ENCODE measurements around the gene PCDHGA1.
"Not testable (repeated sequence)": the region's sequence is repeated elsewhere in the genome, so short reads cannot be mapped to it uniquely, and the experiment has no call there.

PCDHGA1 gene

GRCh38 chr5:141345327-141345726 lies 15.0 kb downstream of the PCDHGA1 start:
- H3K9me3 ChIP-seq (ENCODE audit: control insufficient read depth in 5 of 5, low read length in 5 of 5), result peaks cover 22 to 59% (median 49%) of the 10 kb centered on the region in 5 donors
- H3K27me3 ChIP-seq (ENCODE audit: control insufficient read depth in 5 of 5, insufficient read depth in 4 of 5, low read length in 5 of 5), result peaks cover 0 to 6% (median 3%) of the 10 kb centered on the region in 5 donors

GRCh38 chr5:141346017-141346416 lies 15.7 kb downstream of the PCDHGA1 start:
- not testable (repeated sequence) for H3K36me3 ChIP-seq (ENCODE audit: control insufficient read depth in 5 of 5, insufficient read depth in 5 of 5, low read length in 5 of 5); H3K27me3 ChIP-seq (ENCODE audit: control insufficient read depth in 5 of 5, insufficient read depth in 4 of 5, low read length in 5 of 5); H3K9ac ChIP-seq (ENCODE audit: low read length in 5 of 5); H3K27ac ChIP-seq (ENCODE audit: low read depth, low read length); H3K4me3 ChIP-seq (ENCODE audit: low read depth in 1 of 5, low read length in 5 of 5)
- Histone ChIP-seq H3K9me3 (ENCODE audit: control insufficient read depth in 5 of 5, low read length in 5 of 5) (peaks cover 25 to 58% (median 52%) of the 10 kb centered on the region in 5 donors), H3K4me1 (ENCODE audit: control insufficient read depth in 5 of 5, insufficient read depth in 5 of 5, low read length in 5 of 5) (peaks cover 0 to 12% (median 0%) of the 10 kb centered on the region in 5 donors)

More at GRCh38 chr5:141345327-141345726, 15.0 kb downstream of the PCDHGA1 start:
- no peaks in the 10 kb centered on the region for H3K36me3 ChIP-seq (ENCODE audit: control insufficient read depth in 5 of 5, insufficient read depth in 5 of 5, low read length in 5 of 5)
- peaks cover 0 to 12% (median 0%) of the 10 kb centered on the region in 5 donors for H3K4me1 ChIP-seq (ENCODE audit: control insufficient read depth in 5 of 5, insufficient read depth in 5 of 5, low read length in 5 of 5)
- peak overlapping the region in 4 of 5 donors; percentile 4 to 61 (median 42) for H3K4me3 ChIP-seq (ENCODE audit: low read depth in 1 of 5, low read length in 5 of 5)
- no peak overlapping the region for H3K9ac ChIP-seq (ENCODE audit: low read length in 5 of 5)
- H3K27ac ChIP-seq (ENCODE audit: low read depth, low read length), result no peak overlapping the region

GRCh38 chr5:141349917-141350619 lies 19.8 kb downstream of the PCDHGA1 start, which contains the start of gene PCDHGB1:
Gene PCDHGB1 (plus strand): TSS chr5:141350099. CDS start chr5:141350261, 162 bp downstream.
- Histone ChIP-seq H3K4me1 (ENCODE audit: control insufficient read depth in 5 of 5, insufficient read depth in 5 of 5, low read length in 5 of 5) (peaks cover 0 to 6% (median 2%) of the 10 kb centered on the region in 5 donors), H3K27me3 (ENCODE audit: control insufficient read depth in 5 of 5, insufficient read depth in 4 of 5, low read length in 5 of 5) (peaks cover 0 to 17% (median 6%) of the 10 kb centered on the region in 5 donors), H3K27ac (ENCODE audit: low read depth, low read length) (no peak within 1 kb of the TSS), H3K9me3 (ENCODE audit: control insufficient read depth in 5 of 5, low read length in 5 of 5) (peaks cover 26 to 60% (median 52%) of the 10 kb centered on the region in 5 donors), H3K9ac (ENCODE audit: low read length in 5 of 5) (no peak within 1 kb of the TSS), H3K36me3 (ENCODE audit: control insufficient read depth in 5 of 5, insufficient read depth in 5 of 5, low read length in 5 of 5) (no peaks in the 10 kb centered on the region), H3K4me3 (ENCODE audit: low read depth in 1 of 5, low read length in 5 of 5) (peak within 1 kb of the TSS; percentile 34 to 63 (median 39))

- peaks cover 0 to 18% (median 6%) of the 10 kb centered on the region in 5 donors for H3K27me3 ChIP-seq (ENCODE audit: control insufficient read depth in 5 of 5, insufficient read depth in 4 of 5, low read length in 5 of 5)
These were observed 21.3 kb downstream of the PCDHGA1 start for GRCh38 chr5:141351591-141351990.

GRCh38 chr5:141354900-141355469 lies 24.7 kb downstream of the PCDHGA1 start, which contains the start of gene PCDHGA4:
Gene PCDHGA4 (plus strand): TSS chr5:141355021. CDS start chr5:141355108, 87 bp downstream.
- peak within 1 kb of the TSS; percentile 43 to 62 (median 57) for H3K4me3 ChIP-seq (ENCODE audit: low read depth in 1 of 5, low read length in 5 of 5)
- H3K36me3 ChIP-seq (ENCODE audit: control insufficient read depth in 5 of 5, insufficient read depth in 5 of 5, low read length in 5 of 5), result no peaks in the 10 kb centered on the region
- H3K9me3 ChIP-seq (ENCODE audit: control insufficient read depth in 5 of 5, low read length in 5 of 5), result peaks cover 43 to 77% (median 65%) of the 10 kb centered on the region in 5 donors

More at GRCh38 chr5:141351591-141351990, 21.3 kb downstream of the PCDHGA1 start:
- H3K27ac ChIP-seq (ENCODE audit: low read depth, low read length), result no peak overlapping the region
- peaks cover 0 to 11% (median 8%) of the 10 kb centered on the region in 5 donors for H3K4me1 ChIP-seq (ENCODE audit: control insufficient read depth in 5 of 5, insufficient read depth in 5 of 5, low read length in 5 of 5)
- H3K4me3 ChIP-seq (ENCODE audit: low read depth in 1 of 5, low read length in 5 of 5), result peak overlapping the region in 3 of 5 donors; percentile 14 to 35 (median 25)
- no peak overlapping the region for H3K9ac ChIP-seq (ENCODE audit: low read length in 5 of 5)
- H3K36me3 ChIP-seq (ENCODE audit: control insufficient read depth in 5 of 5, insufficient read depth in 5 of 5, low read length in 5 of 5), result no peaks in the 10 kb centered on the region
- peaks cover 36 to 70% (median 58%) of the 10 kb centered on the region in 5 donors for H3K9me3 ChIP-seq (ENCODE audit: control insufficient read depth in 5 of 5, low read length in 5 of 5)

GRCh38 chr5:141355641-141356040 lies 25.3 kb downstream of the PCDHGA1 start:
- Histone ChIP-seq H3K36me3 (ENCODE audit: control insufficient read depth in 5 of 5, insufficient read depth in 5 of 5, low read length in 5 of 5) (no peaks in the 10 kb centered on the region), H3K4me1 (ENCODE audit: control insufficient read depth in 5 of 5, insufficient read depth in 5 of 5, low read length in 5 of 5) (peaks cover 0 to 11% (median 7%) of the 10 kb centered on the region in 5 donors), H3K27me3 (ENCODE audit: control insufficient read depth in 5 of 5, insufficient read depth in 4 of 5, low read length in 5 of 5) (peaks cover 0 to 17% (median 6%) of the 10 kb centered on the region in 5 donors), H3K27ac (ENCODE audit: low read depth, low read length) (no peak overlapping the region), H3K4me3 (ENCODE audit: low read depth in 1 of 5, low read length in 5 of 5) (peak overlapping the region; percentile 43 to 60 (median 56)), H3K9me3 (ENCODE audit: control insufficient read depth in 5 of 5, low read length in 5 of 5) (peaks cover 45 to 78% (median 65%) of the 10 kb centered on the region in 5 donors), H3K9ac (ENCODE audit: low read length in 5 of 5) (no peak overlapping the region)

More at GRCh38 chr5:141354900-141355469, 24.7 kb downstream of the PCDHGA1 start, which contains the start of gene PCDHGA4:
- H3K9ac ChIP-seq (ENCODE audit: low read length in 5 of 5), result no peak within 1 kb of the TSS
- H3K4me1 ChIP-seq (ENCODE audit: control insufficient read depth in 5 of 5, insufficient read depth in 5 of 5, low read length in 5 of 5), result peaks cover 0 to 11% (median 9%) of the 10 kb centered on the region in 5 donors
- peaks cover 0 to 19% (median 6%) of the 10 kb centered on the region in 5 donors for H3K27me3 ChIP-seq (ENCODE audit: control insufficient read depth in 5 of 5, insufficient read depth in 4 of 5, low read length in 5 of 5)
- no peak within 1 kb of the TSS for H3K27ac ChIP-seq (ENCODE audit: low read depth, low read length)

GRCh38 chr5:141356133-141356532 lies 25.8 kb downstream of the PCDHGA1 start:
- Histone ChIP-seq H3K9ac (ENCODE audit: low read length in 5 of 5) (no peak overlapping the region), H3K9me3 (ENCODE audit: control insufficient read depth in 5 of 5, low read length in 5 of 5) (peaks cover 45 to 78% (median 65%) of the 10 kb centered on the region in 5 donors), H3K4me1 (ENCODE audit: control insufficient read depth in 5 of 5, insufficient read depth in 5 of 5, low read length in 5 of 5) (peaks cover 0 to 11% (median 7%) of the 10 kb centered on the region in 5 donors), H3K4me3 (ENCODE audit: low read depth in 1 of 5, low read length in 5 of 5) (peak overlapping the region in 4 of 5 donors; percentile 39 to 60 (median 54)), H3K27ac (ENCODE audit: low read depth, low read length) (no peak overlapping the region), H3K27me3 (ENCODE audit: control insufficient read depth in 5 of 5, insufficient read depth in 4 of 5, low read length in 5 of 5) (peaks cover 0 to 12% (median 6%) of the 10 kb centered on the region in 5 donors), H3K36me3 (ENCODE audit: control insufficient read depth in 5 of 5, insufficient read depth in 5 of 5, low read length in 5 of 5) (no peaks in the 10 kb centered on the region)

GRCh38 chr5:141356950-141357349 lies 26.6 kb downstream of the PCDHGA1 start:
- H3K36me3 ChIP-seq (ENCODE audit: control insufficient read depth in 5 of 5, insufficient read depth in 5 of 5, low read length in 5 of 5), result no peaks in the 10 kb centered on the region
- H3K4me1 ChIP-seq (ENCODE audit: control insufficient read depth in 5 of 5, insufficient read depth in 5 of 5, low read length in 5 of 5), result peaks cover 0 to 11% (median 7%) of the 10 kb centered on the region in 5 donors
- H3K27ac ChIP-seq (ENCODE audit: low read depth, low read length), result no peak overlapping the region
- H3K4me3 ChIP-seq (ENCODE audit: low read depth in 1 of 5, low read length in 5 of 5), result peak overlapping the region; percentile 33 to 43 (median 38)
- peaks cover 44 to 79% (median 65%) of the 10 kb centered on the region in 5 donors for H3K9me3 ChIP-seq (ENCODE audit: control insufficient read depth in 5 of 5, low read length in 5 of 5)
- peaks cover 0 to 6% (median 0%) of the 10 kb centered on the region in 5 donors for H3K27me3 ChIP-seq (ENCODE audit: control insufficient read depth in 5 of 5, insufficient read depth in 4 of 5, low read length in 5 of 5)
- no peak overlapping the region for H3K9ac ChIP-seq (ENCODE audit: low read length in 5 of 5)

- Histone ChIP-seq H3K4me3 (ENCODE audit: low read depth in 1 of 5, low read length in 5 of 5) (peak within 1 kb of the TSS; percentile 27 to 63 (median 47)), H3K9me3 (ENCODE audit: control insufficient read depth in 5 of 5, low read length in 5 of 5) (peaks cover 56 to 86% (median 78%) of the 10 kb centered on the region in 5 donors), H3K36me3 (ENCODE audit: control insufficient read depth in 5 of 5, insufficient read depth in 5 of 5, low read length in 5 of 5) (no peaks in the 10 kb centered on the region)
These were observed 29.6 kb downstream of the PCDHGA1 start, which contains the start of gene PCDHGB2 for GRCh38 chr5:141359790-141360426. Gene PCDHGB2 (plus strand): TSS chr5:141359994. CDS start chr5:141360136, 142 bp downstream.

More at GRCh38 chr5:141359790-141360426, 29.6 kb downstream of the PCDHGA1 start, which contains the start of gene PCDHGB2:
- Histone ChIP-seq H3K27ac (ENCODE audit: low read depth, low read length) (no peak within 1 kb of the TSS), H3K9ac (ENCODE audit: low read length in 5 of 5) (no peak within 1 kb of the TSS), H3K27me3 (ENCODE audit: control insufficient read depth in 5 of 5, insufficient read depth in 4 of 5, low read length in 5 of 5) (peaks cover 0 to 12% (median 5%) of the 10 kb centered on the region in 5 donors), H3K4me1 (ENCODE audit: control insufficient read depth in 5 of 5, insufficient read depth in 5 of 5, low read length in 5 of 5) (peaks cover 0 to 11% (median 7%) of the 10 kb centered on the region in 5 donors)

Measured in subcutaneous abdominal adipose tissue (tissue), 5 donors.